ENCODE results near the gene CLECL1.
"Not testable (repeated sequence)": the region's sequence is repeated elsewhere in the genome, so short reads cannot be mapped to it uniquely, and the experiment has no call there.

DNA sequence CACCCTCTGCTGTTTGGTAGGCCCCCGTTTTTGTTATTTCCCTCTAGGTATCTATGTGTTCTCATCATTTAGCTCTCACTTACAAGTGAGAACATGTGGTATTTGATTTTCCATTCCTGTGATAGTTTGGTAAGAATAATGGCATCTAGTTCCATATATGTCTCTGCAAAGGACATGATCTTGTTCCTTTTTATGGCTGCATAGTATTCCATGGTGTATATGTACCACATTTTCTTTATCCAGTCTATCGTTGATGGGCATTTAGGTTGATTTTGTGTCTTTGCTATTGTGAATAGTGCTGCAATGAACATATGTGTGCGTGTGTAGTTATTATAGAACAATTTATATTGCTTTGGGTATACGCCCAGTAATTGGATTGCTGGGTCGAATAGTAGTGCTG lies 28.3 kb downstream of the CLECL1 start:
- TF ChIP-seq, protein P1, sequence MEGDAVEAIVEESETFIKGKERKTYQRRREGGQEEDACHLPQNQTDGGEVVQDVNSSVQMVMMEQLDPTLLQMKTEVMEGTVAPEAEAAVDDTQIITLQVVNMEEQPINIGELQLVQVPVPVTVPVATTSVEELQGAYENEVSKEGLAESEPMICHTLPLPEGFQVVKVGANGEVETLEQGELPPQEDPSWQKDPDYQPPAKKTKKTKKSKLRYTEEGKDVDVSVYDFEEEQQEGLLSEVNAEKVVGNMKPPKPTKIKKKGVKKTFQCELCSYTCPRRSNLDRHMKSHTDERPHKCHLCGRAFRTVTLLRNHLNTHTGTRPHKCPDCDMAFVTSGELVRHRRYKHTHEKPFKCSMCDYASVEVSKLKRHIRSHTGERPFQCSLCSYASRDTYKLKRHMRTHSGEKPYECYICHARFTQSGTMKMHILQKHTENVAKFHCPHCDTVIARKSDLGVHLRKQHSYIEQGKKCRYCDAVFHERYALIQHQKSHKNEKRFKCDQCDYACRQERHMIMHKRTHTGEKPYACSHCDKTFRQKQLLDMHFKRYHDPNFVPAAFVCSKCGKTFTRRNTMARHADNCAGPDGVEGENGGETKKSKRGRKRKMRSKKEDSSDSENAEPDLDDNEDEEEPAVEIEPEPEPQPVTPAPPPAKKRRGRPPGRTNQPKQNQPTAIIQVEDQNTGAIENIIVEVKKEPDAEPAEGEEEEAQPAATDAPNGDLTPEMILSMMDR (IDR thresholded peaks at IDR 0.05), result not testable (repeated sequence)
- TF ChIP-seq POLR2A (IDR thresholded peaks at IDR 0.05), result not testable (repeated sequence)
